DOHH2 (cell line): ENCODE data around the gene LDAH.

Experiments used
- H3F3A ChIP-seq: fragments of 200-600 bp; sonication (generic), shearing (Covaris generic); 2 replicates; pipeline ENCODE4 v1.6.0; 2016; ENCODE audit warnings: antibody characterized with exemption, mild to moderate bottlenecking; ENCODE audit not compliant: control insufficient read depth, insufficient read depth
- H3K27ac ChIP-seq: fragments of 200-600 bp; sonication (generic); 2 replicates; pipeline ENCODE4 v1.5.1; 2014; ENCODE audit warnings: low read depth, mild to moderate bottlenecking, low read length, moderate library complexity
- H3K27me3 ChIP-seq: fragments of 200-600 bp; sonication (generic); 2 replicates; pipeline ENCODE4 v1.6.1; 2014; ENCODE audit warnings: mild to moderate bottlenecking, low read length, mixed read lengths; ENCODE audit not compliant: control insufficient read depth
- H3K36me3 ChIP-seq: fragments of 200-600 bp; sonication (generic); 2 replicates; pipeline ENCODE4 v1.6.1; 2014; ENCODE audit warnings: mild to moderate bottlenecking, low read length, moderate library complexity, mixed read lengths; ENCODE audit not compliant: control insufficient read depth
- H3K4me1 ChIP-seq: fragments of 200-600 bp; sonication (generic); 2 replicates; pipeline ENCODE4 v1.6.1; 2014; ENCODE audit warnings: mild to moderate bottlenecking, low read length, mixed read lengths; ENCODE audit not compliant: control insufficient read depth
- H3K4me2 ChIP-seq: fragments of 200-600 bp; sonication (generic); 2 replicates; pipeline ENCODE4 v1.6.0; 2014; ENCODE audit warnings: mild to moderate bottlenecking, low read length, moderate library complexity
- H3K4me3 ChIP-seq: fragments of 200-600 bp; sonication (generic); 2 replicates; pipeline ENCODE4 v1.5.1; 2014; ENCODE audit warnings: mild to moderate bottlenecking, low read length, mixed read lengths
- H3K79me2 ChIP-seq: fragments of 200-600 bp; sonication (generic); 2 replicates; pipeline ENCODE4 v1.6.1; 2014; ENCODE audit warnings: mild to moderate bottlenecking, low read length, mixed read lengths; ENCODE audit not compliant: control insufficient read depth
- H3K9me2 ChIP-seq: fragments of 200-600 bp; sonication (generic); replicated peaks from 2 replicates; pipeline ENCODE4 v1.6.1; 2014; ENCODE audit warnings: mild to moderate bottlenecking, low read length, mixed read lengths; ENCODE audit not compliant: control insufficient read depth
- H3K9me3 ChIP-seq: fragments of 200-600 bp; sonication (generic); 2 replicates; pipeline ENCODE4 v1.6.1; 2014; ENCODE audit warnings: antibody characterized with exemption, low read length, mixed read lengths; ENCODE audit not compliant: control insufficient read depth, insufficient read depth
- H4K20me1 ChIP-seq: fragments of 200-600 bp; sonication (generic); 2 replicates; pipeline ENCODE4 v1.6.0; 2014; ENCODE audit warnings: low read depth, mild to moderate bottlenecking, antibody characterized with exemption, low read length, moderate library complexity; ENCODE audit not compliant: control insufficient read depth, insufficient read depth
- EZH2phosphoT487 ChIP-seq: fragments of 200-600 bp; sonication (generic); IDR thresholded peaks from 2 replicates; pipeline ENCODE4 v1.6.1; 2017; ENCODE audit warnings: borderline replicate concordance, mild to moderate bottlenecking, antibody characterized with exemption, low read length, moderate library complexity, mixed read lengths
- TF ChIP-seq, protein P1 (sequence below): fragments of 200-600 bp; sonication (generic); IDR thresholded peaks from one replicate; pipeline ENCODE4 v1.5.1; 2014; ENCODE audit warnings: antibody characterized with exemption, mild to moderate bottlenecking, low read depth, low read length; ENCODE audit not compliant: poor library complexity, severe bottlenecking

LDAH gene

GRCh38 chr2:20649576-20649975 is 173.3 kb downstream of the LDAH start:
- TF ChIP-seq, protein P1, sequence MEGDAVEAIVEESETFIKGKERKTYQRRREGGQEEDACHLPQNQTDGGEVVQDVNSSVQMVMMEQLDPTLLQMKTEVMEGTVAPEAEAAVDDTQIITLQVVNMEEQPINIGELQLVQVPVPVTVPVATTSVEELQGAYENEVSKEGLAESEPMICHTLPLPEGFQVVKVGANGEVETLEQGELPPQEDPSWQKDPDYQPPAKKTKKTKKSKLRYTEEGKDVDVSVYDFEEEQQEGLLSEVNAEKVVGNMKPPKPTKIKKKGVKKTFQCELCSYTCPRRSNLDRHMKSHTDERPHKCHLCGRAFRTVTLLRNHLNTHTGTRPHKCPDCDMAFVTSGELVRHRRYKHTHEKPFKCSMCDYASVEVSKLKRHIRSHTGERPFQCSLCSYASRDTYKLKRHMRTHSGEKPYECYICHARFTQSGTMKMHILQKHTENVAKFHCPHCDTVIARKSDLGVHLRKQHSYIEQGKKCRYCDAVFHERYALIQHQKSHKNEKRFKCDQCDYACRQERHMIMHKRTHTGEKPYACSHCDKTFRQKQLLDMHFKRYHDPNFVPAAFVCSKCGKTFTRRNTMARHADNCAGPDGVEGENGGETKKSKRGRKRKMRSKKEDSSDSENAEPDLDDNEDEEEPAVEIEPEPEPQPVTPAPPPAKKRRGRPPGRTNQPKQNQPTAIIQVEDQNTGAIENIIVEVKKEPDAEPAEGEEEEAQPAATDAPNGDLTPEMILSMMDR = no peak
- no peak for TF ChIP-seq EZH2phosphoT487
- H3K4me3 ChIP-seq = no peak overlapping the region
- H3K36me3 ChIP-seq = no peaks in the 10 kb centered on the region
- H3F3A ChIP-seq = no peaks in the 10 kb centered on the region
- H3K4me2 ChIP-seq = peak overlapping the region; percentile 97
- no peak overlapping the region for H3K27ac ChIP-seq
- no peaks in the 10 kb centered on the region for H3K9me3 ChIP-seq
- H3K27me3 ChIP-seq = 0 out of 2 replicates have a peak, but pooled peaks cover 3% of the 10 kb centered on the region
- no peaks in the 10 kb centered on the region for H3K9me2 ChIP-seq
- peaks cover 3% of the 10 kb centered on the region; the same call in 1 of the 2 replicates for H3K79me2 ChIP-seq
- peaks cover 21% of the 10 kb centered on the region for H3K4me1 ChIP-seq
- H4K20me1 ChIP-seq = no peaks in the 10 kb centered on the region

DNA sequence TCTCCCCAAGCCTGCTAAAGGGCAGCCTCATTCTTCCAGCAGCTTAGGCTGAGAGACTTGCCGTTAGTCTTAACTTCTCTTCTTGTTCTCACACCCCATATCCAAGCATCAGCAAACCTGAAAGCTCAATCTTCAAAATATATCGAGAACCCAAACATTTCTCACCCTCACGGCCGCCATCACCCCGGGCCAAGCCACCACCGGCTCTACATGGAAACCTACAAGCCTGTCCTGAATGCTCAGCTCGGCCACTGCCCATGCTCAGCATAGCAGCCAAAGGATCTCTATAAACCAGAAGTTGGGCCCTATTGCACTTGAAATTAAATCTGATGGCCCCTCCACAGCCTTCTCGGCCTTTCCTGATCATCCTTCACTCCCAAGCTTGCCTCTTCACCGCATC is 174.1 kb downstream of the LDAH start:
- Histone ChIP-seq H4K20me1 (no peaks in the 10 kb centered on the region), H3K36me3 (no peaks in the 10 kb centered on the region)

DNA sequence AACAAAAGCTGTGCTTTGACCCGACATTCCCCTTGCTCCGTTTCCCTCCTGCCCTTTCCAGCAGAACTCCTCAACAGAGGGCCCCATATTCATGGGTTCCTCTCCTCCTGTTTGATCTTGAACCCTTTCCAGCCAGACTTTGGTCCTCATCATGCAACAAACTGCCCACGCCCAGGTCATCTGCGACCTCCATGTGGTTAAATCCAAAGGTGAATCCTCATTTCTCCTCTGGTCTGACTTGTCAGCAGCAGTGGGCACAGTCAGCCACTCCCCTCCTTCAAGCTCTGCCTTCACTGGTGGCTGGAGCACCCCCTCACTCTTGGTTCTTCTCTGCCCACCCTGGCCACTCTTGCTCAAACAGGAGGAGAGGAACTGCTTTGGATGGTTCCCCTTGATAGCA is 174.7 kb downstream of the LDAH start:
- H3K4me2 ChIP-seq = no peak overlapping the region
- no peaks in the 10 kb centered on the region for H3K9me2 ChIP-seq
- no peaks in the 10 kb centered on the region for H3K36me3 ChIP-seq
- H3K9me3 ChIP-seq = no peaks in the 10 kb centered on the region
- TF ChIP-seq, protein P1 = no peak
- TF ChIP-seq EZH2phosphoT487 = no peak
- H3F3A ChIP-seq = no peaks in the 10 kb centered on the region
- H3K4me3 ChIP-seq = no peak overlapping the region
- peaks cover 21% of the 10 kb centered on the region for H3K4me1 ChIP-seq
- H3K79me2 ChIP-seq = peaks cover 3% of the 10 kb centered on the region; the same call in 1 of the 2 replicates
- no peak overlapping the region for H3K27ac ChIP-seq
- no peaks in the 10 kb centered on the region for H4K20me1 ChIP-seq
- H3K27me3 ChIP-seq = 0 out of 2 replicates have a peak, but pooled peaks cover 3% of the 10 kb centered on the region

More for the DNA sequence above, 174.1 kb downstream of the LDAH start:
- H3K27me3 ChIP-seq = 0 out of 2 replicates have a peak, but pooled peaks cover 3% of the 10 kb centered on the region
- peaks cover 21% of the 10 kb centered on the region for H3K4me1 ChIP-seq
- H3K9me3 ChIP-seq = no peaks in the 10 kb centered on the region
- TF ChIP-seq, protein P1 = no peak
- no peak for TF ChIP-seq EZH2phosphoT487
- H3K4me3 ChIP-seq = no peak overlapping the region
- H3K4me2 ChIP-seq = no peak overlapping the region
- no peak overlapping the region for H3K27ac ChIP-seq
- peaks cover 3% of the 10 kb centered on the region; the same call in 1 of the 2 replicates for H3K79me2 ChIP-seq
- no peaks in the 10 kb centered on the region for H3F3A ChIP-seq
- no peaks in the 10 kb centered on the region for H3K9me2 ChIP-seq
